Breast epithelium (tissue), 3 donors: ENCODE data around the gene RTL5.

ENCODE experiments used
- CTCF ChIP-seq, 3 donors: fragments of 450-650 bp; IDR thresholded peaks; one replicate each; pipeline ENCODE4 v1.5.1; 2016 to 2017; ENCODE audit warnings: antibody characterized with exemption in 3 of 3, mild to moderate bottlenecking in 3 of 3, moderate library complexity in 3 of 3
- POLR2A ChIP-seq: fragments of 450-650 bp; IDR thresholded peaks from one replicate; pipeline ENCODE4 v1.6.1; 2016; ENCODE audit warnings: antibody characterized with exemption, mild to moderate bottlenecking, moderate library complexity
- POLR2AphosphoS5 ChIP-seq, 3 donors: sonication (generic); formaldehyde crosslinking; IDR thresholded peaks; one replicate each; pipeline ENCODE4 v1.6.1; 2017; ENCODE audit warnings: antibody characterized with exemption in 3 of 3

GRCh38 chrX:72114807-72115206 is 16.9 kb downstream of the RTL5 start:
- no peak for TF ChIP-seq CTCF (IDR thresholded peaks at IDR 0.05)
- TF ChIP-seq POLR2A: no peak
- no peak for TF ChIP-seq POLR2AphosphoS5 (IDR thresholded peaks at IDR 0.05)
